GM18520 (cell line): ENCODE data around the gene NRXN3.
"Not testable (repeated sequence)": the region's sequence is repeated elsewhere in the genome, so short reads cannot be mapped to it uniquely, and the experiment has no call there.

ENCODE experiments used
- ATAC-seq: cut with Tn5 transposase; IDR thresholded peaks from one replicate; pipeline ENCODE4 v1.9.1; 2021; ENCODE audit not compliant: unreplicated experiment

NRXN3 gene

GRCh38 chr14:79101388-79101787, 931.2 kb downstream of the NRXN3 start:
- ATAC-seq, result no peak

GRCh38 chr14:79103764-79104163, 933.6 kb downstream of the NRXN3 start:
- no peak for ATAC-seq

GRCh38 chr14:79110564-79110963, 940.4 kb downstream of the NRXN3 start:
- ATAC-seq, result not testable (repeated sequence)

- ATAC-seq, result no peak
Measured at GRCh38 chr14:79111987-79112501, 941.9 kb downstream of the NRXN3 start.

GRCh38 chr14:79117561-79117960, 947.4 kb downstream of the NRXN3 start:
- ATAC-seq, result no peak

GRCh38 chr14:79118291-79118690, 948.1 kb downstream of the NRXN3 start:
- ATAC-seq, result no peak

- no peak for ATAC-seq
Measured at GRCh38 chr14:79134361-79134760, 964.2 kb downstream of the NRXN3 start.

GRCh38 chr14:79136071-79137044, 966.2 kb downstream of the NRXN3 start:
- ATAC-seq, result no peak

GRCh38 chr14:79137045-79137430, 966.9 kb downstream of the NRXN3 start:
- ATAC-seq, result no peak

- no peak for ATAC-seq
Measured at GRCh38 chr14:79137836-79138235, 967.7 kb downstream of the NRXN3 start.

- ATAC-seq, result no peak
Measured at GRCh38 chr14:79144896-79145295, 974.7 kb downstream of the NRXN3 start.

- no peak for ATAC-seq
Measured at GRCh38 chr14:79150226-79150625, 980.1 kb downstream of the NRXN3 start.

GRCh38 chr14:79157369-79157768, 987.2 kb downstream of the NRXN3 start:
- no peak for ATAC-seq

- no peak for ATAC-seq
Measured at GRCh38 chr14:79161571-79161970, 991.4 kb downstream of the NRXN3 start.

- ATAC-seq, result no peak
Measured at GRCh38 chr14:79162833-79163232, 992.7 kb downstream of the NRXN3 start.

- no peak for ATAC-seq
Measured at GRCh38 chr14:79165471-79166090, 995.4 kb downstream of the NRXN3 start.

GRCh38 chr14:79166171-79166570, 996.0 kb downstream of the NRXN3 start:
- no peak for ATAC-seq

GRCh38 chr14:79167957-79168356, 997.8 kb downstream of the NRXN3 start:
- no peak for ATAC-seq

GRCh38 chr14:79175671-79176070, 1005.5 kb downstream of the NRXN3 start:
- ATAC-seq, result no peak

- ATAC-seq, result no peak
Measured at GRCh38 chr14:79177106-79177505, 1006.9 kb downstream of the NRXN3 start.

- ATAC-seq, result no peak
Measured at GRCh38 chr14:79178719-79179118, 1008.5 kb downstream of the NRXN3 start.

GRCh38 chr14:79179985-79180384, 1009.8 kb downstream of the NRXN3 start:
- ATAC-seq, result no peak
